Fibroblast of lung (primary cell): Measurements from ENCODE around the gene RABAC1. TPM values are rescaled to one million over a fixed set of nuclear protein-coding genes. Genes with fewer than 3 reads are reported as not detected.

Source experiments
- DNase-seq, 2 donors: peaks; one replicate each; pipeline versions ENCODE4 v3.0.0 to v3.0.0-alpha.2; 2010; ENCODE audit warnings: low read depth in 2 of 2
- H2AFZ ChIP-seq: 2 replicates; pipeline ENCODE4 v1.5.1; 2012; ENCODE audit warnings: low read length, control low read depth, inconsistent platforms
- H3K27ac ChIP-seq: 2 replicates; pipeline ENCODE4 v1.5.1; 2011; ENCODE audit warnings: low read length, control low read depth; ENCODE audit not compliant: insufficient read depth
- H3K27me3 ChIP-seq: 2 replicates; pipeline ENCODE4 v1.5.1; 2011; ENCODE audit warnings: mild to moderate bottlenecking, low read length; ENCODE audit not compliant: control insufficient read depth, insufficient read depth
- H3K36me3 ChIP-seq: 2 replicates; pipeline ENCODE4 v1.5.1; 2011; ENCODE audit warnings: low read length; ENCODE audit not compliant: control insufficient read depth, insufficient read depth
- H3K4me1 ChIP-seq: 2 replicates; pipeline ENCODE4 v1.5.1; 2011; ENCODE audit warnings: low read length; ENCODE audit not compliant: control insufficient read depth, insufficient read depth; ENCODE audit errors: extremely low read depth
- H3K4me2 ChIP-seq: 2 replicates; pipeline ENCODE4 v1.5.1; 2011; ENCODE audit warnings: low read length, control low read depth; ENCODE audit not compliant: insufficient read depth; ENCODE audit errors: extremely low read depth
- H3K4me3 ChIP-seq, 4 experiments: fragments of 200-600 bp in 1 of 4; sonication (generic) in 1 of 4; replicated peaks in 1 of 4; 2 replicates each; pipeline ENCODE4 v1.5.1; 2011 to 2016; ENCODE audit warnings: low read length in 4 of 4, low read depth in 3 of 4, mild to moderate bottlenecking in 3 of 4, control low read depth in 2 of 4, inconsistent platforms in 1 of 4, mixed read lengths in 1 of 4; ENCODE audit not compliant: insufficient read depth in 1 of 4; ENCODE audit errors: control extremely low read depth in 1 of 4
- H3K79me2 ChIP-seq: 2 replicates; pipeline ENCODE4 v1.5.1; 2012; ENCODE audit warnings: mild to moderate bottlenecking, low read length, inconsistent platforms; ENCODE audit not compliant: control insufficient read depth, insufficient read depth
- H3K9ac ChIP-seq: 2 replicates; pipeline ENCODE4 v1.5.1; 2011; ENCODE audit warnings: mild to moderate bottlenecking, low read length, control low read depth; ENCODE audit not compliant: insufficient read depth
- H3K9me3 ChIP-seq: 2 replicates; pipeline ENCODE4 v1.5.1; 2012; ENCODE audit warnings: low read depth, low read length; ENCODE audit not compliant: control insufficient read depth, insufficient read depth
- H4K20me1 ChIP-seq: 2 replicates; pipeline ENCODE4 v1.5.1; 2011; ENCODE audit warnings: low read length; ENCODE audit not compliant: control insufficient read depth, insufficient read depth; ENCODE audit errors: extremely low read depth
- EZH2 ChIP-seq: IDR thresholded peaks from 2 replicates; pipeline ENCODE4 v1.5.1; 2012; ENCODE audit warnings: low read length, control low read depth, mild to moderate bottlenecking; ENCODE audit errors: missing control alignments
- polyA plus RNA-seq, 2 donors: library from polyadenylated mRNA; depleted of rRNA in 1 of 2; stranded (reverse) in 1 of 2; unstranded in 1 of 2; fragments of >200 nt; gene quantifications; 2 replicates each; pipeline ENCODE4 v1.2.1, GENCODE V29; 2011 to 2012; ENCODE audit warnings: missing spikeins in 1 of 2
- total RNA-seq: library from RNA; depleted of rRNA; stranded (reverse); fragments of >200 nt; gene quantifications from 2 replicates; pipeline ENCODE4 v1.2.1, GENCODE V29; 2014
- TF ChIP-seq, protein P1 (sequence below), 2 donors: IDR thresholded peaks in 1 of 2; conservative IDR thresholded peaks in 1 of 2; 1 replicate in 1 of 2; 2 replicates in 1 of 2; pipeline ENCODE4 v1.5.1; 2011 to 2012; ENCODE audit warnings: low read length in 2 of 2, control low read depth in 1 of 2, inconsistent platforms in 1 of 2, low read depth in 1 of 2, mild to moderate bottlenecking in 1 of 2

The RABAC1 gene
- total and polyA plus RNA-seq, 2 donors (not counting 1 experiment from before 2014, with no cell fraction given) = 163 to 193 TPM

DNA sequence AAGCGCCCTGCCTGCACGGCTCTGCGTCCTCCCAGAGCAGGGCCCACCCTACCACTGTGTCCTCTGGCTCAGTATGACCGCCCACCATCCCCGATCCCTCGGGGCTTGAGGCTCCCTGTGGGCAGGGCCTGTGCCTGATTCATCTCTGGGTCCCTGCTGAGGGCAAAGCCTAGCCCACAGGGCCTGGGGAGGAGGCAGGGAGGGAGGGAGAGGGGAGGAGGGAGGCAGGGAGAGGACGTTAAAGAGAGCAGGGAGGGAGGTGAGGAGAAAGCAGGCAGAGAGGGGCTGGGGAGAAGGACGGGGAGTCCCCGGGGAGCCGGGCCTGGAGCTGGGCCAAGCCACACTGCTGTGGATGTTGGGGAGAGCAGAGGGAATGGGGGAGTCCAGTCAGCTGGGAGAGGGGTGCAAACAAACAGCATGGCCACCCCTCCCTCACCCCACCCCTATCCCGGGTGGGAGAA lies 26.8 kb downstream of the RABAC1 start:
- H3K9me3 ChIP-seq = no peaks in the 10 kb centered on the region
- H3K27ac ChIP-seq = no peak overlapping the region
- no peaks in the 10 kb centered on the region for H3K36me3 ChIP-seq
- H3K79me2 ChIP-seq = no peaks in the 10 kb centered on the region
- H4K20me1 ChIP-seq = no peaks in the 10 kb centered on the region
- TF ChIP-seq, protein P1, sequence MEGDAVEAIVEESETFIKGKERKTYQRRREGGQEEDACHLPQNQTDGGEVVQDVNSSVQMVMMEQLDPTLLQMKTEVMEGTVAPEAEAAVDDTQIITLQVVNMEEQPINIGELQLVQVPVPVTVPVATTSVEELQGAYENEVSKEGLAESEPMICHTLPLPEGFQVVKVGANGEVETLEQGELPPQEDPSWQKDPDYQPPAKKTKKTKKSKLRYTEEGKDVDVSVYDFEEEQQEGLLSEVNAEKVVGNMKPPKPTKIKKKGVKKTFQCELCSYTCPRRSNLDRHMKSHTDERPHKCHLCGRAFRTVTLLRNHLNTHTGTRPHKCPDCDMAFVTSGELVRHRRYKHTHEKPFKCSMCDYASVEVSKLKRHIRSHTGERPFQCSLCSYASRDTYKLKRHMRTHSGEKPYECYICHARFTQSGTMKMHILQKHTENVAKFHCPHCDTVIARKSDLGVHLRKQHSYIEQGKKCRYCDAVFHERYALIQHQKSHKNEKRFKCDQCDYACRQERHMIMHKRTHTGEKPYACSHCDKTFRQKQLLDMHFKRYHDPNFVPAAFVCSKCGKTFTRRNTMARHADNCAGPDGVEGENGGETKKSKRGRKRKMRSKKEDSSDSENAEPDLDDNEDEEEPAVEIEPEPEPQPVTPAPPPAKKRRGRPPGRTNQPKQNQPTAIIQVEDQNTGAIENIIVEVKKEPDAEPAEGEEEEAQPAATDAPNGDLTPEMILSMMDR (conservative IDR thresholded peaks at IDR 0.05 in 1 of 2, IDR thresholded peaks at IDR 0.05 in 1 of 2; ENCODE audit: low read depth in 1 of 2, low read length in 2 of 2) = no peak
- no peak for TF ChIP-seq EZH2
- DNase-seq = no peak
- H3K27me3 ChIP-seq = peaks cover 70% of the 10 kb centered on the region
- H2AFZ ChIP-seq = no peak overlapping the region
- no peak overlapping the region for H3K4me2 ChIP-seq
- no peak overlapping the region for H3K4me3 ChIP-seq
- H3K4me1 ChIP-seq = peaks cover 12% of the 10 kb centered on the region
- H3K9ac ChIP-seq = no peak overlapping the region

DNA sequence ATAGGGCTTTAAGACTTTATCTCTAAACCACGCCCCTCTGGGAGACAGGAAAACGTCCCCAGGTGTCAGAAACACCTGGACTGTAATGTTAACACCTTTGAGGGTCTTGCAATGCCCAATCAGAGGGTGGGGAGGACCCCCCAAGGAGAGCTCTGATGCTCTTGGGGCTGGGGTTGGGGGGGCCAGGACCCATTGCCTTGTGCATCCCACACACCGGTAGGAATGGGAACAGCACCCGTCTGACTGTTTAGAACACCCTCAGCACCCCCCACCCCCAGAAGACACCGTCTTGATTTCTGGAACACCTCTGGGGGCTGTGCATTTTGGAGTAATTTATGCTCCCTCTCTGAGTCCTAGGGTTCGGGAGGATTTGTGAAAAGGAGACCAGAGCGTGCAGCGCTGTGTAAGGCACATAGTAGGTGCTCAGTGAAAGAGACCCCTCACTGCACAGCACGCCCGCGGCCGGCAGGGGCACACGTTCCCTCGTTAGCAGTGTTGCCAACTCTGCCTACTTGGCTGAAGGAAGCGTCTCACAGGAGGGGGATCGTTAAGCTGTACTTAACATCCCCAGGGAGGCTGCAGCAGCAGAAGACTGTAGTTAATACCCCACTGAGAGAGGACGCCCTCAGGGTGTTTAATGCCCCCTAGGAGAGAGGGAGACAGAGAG lies 28.1 kb downstream of the RABAC1 start:
- no peak for DNase-seq
- Histone ChIP-seq H3K27me3 (peaks cover 76% of the 10 kb centered on the region), H3K27ac (no peak overlapping the region), H3K4me2 (no peak overlapping the region), H3K79me2 (no peaks in the 10 kb centered on the region), H3K9me3 (no peaks in the 10 kb centered on the region), H2AFZ (no peak overlapping the region), H3K36me3 (no peaks in the 10 kb centered on the region), H3K4me1 (peaks cover 6% of the 10 kb centered on the region), H3K4me3 (no peak overlapping the region), H3K9ac (no peak overlapping the region), H4K20me1 (no peaks in the 10 kb centered on the region)
- TF ChIP-seq EZH2 = no peak
- TF ChIP-seq, protein P1 (conservative IDR thresholded peaks at IDR 0.05 in 1 of 2, IDR thresholded peaks at IDR 0.05 in 1 of 2; ENCODE audit: low read depth in 1 of 2, low read length in 2 of 2) = peak; percentile 15 to 44

DNA sequence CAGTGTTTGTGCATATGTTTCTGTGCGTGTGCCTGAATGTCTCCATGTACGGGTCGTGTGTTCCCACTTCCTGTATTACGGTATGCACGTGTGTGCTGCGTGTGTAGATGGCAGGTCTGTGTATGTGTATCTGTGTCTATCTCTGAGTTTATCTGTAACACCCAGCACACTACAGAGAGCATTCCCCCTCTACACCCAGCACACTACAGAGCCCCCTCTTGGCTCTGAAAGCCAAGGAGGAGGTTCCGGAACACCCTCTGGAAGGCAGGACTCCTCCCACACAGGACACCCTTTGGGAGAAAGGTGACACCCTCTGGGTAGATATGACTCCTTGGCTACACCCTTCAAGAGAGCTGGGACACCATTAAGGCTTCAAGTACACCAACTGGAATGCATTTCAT lies 28.8 kb downstream of the RABAC1 start:
- Histone ChIP-seq H3K9me3 (no peaks in the 10 kb centered on the region), H4K20me1 (no peaks in the 10 kb centered on the region), H2AFZ (no peak overlapping the region), H3K9ac (no peak overlapping the region), H3K27ac (no peak overlapping the region), H3K4me1 (peaks cover 5% of the 10 kb centered on the region), H3K4me3 (no peak overlapping the region), H3K27me3 (peaks cover 79% of the 10 kb centered on the region), H3K79me2 (no peaks in the 10 kb centered on the region), H3K4me2 (no peak overlapping the region), H3K36me3 (no peaks in the 10 kb centered on the region)
- DNase-seq = no peak
- TF ChIP-seq, protein P1 (conservative IDR thresholded peaks at IDR 0.05 in 1 of 2, IDR thresholded peaks at IDR 0.05 in 1 of 2; ENCODE audit: low read depth in 1 of 2, low read length in 2 of 2) = no peak
- TF ChIP-seq EZH2 = peak; percentile 19
